GM12878 (cell line): ENCODE measurements around the gene RARA. TPM values are rescaled to one million over a fixed set of nuclear protein-coding genes. Genes with fewer than 3 reads are reported as not detected.

ENCODE experiments used
- ELK1 ChIP-seq: IDR thresholded peaks from 2 replicates; pipeline ENCODE4 v1.6.1; 2012; ENCODE audit warnings: low read depth, low read length, improper control_type of control experiment
- FOS ChIP-seq: IDR thresholded peaks from 3 replicates; pipeline ENCODE4 v1.6.1; 2011; ENCODE audit warnings: borderline replicate concordance; ENCODE audit not compliant: insufficient read length; ENCODE audit errors: extremely low read depth
- HDAC6 ChIP-seq: fragments of 200-600 bp; sonication (generic); IDR thresholded peaks from one replicate; pipeline ENCODE4 v1.8.0; 2017; ENCODE audit warnings: antibody characterized with exemption; ENCODE audit not compliant: unreplicated experiment
- IRF4 ChIP-seq: IDR thresholded peaks from 2 replicates; pipeline ENCODE4 v1.6.1; 2011; ENCODE audit warnings: low read depth, low read length
- PKNOX1 ChIP-seq: fragments of 450-650 bp; IDR thresholded peaks from 2 replicates; pipeline ENCODE4 v1.6.1; 2016; ENCODE audit warnings: mild to moderate bottlenecking
- RBBP5 ChIP-seq: fragments of 200-600 bp; sonication (generic); conservative IDR thresholded peaks from 2 replicates; pipeline ENCODE4 v1.6.1; 2016
- SKIL ChIP-seq: fragments of 450-650 bp; IDR thresholded peaks from 2 replicates; pipeline ENCODE4 v1.6.1; 2017; ENCODE audit warnings: mild to moderate bottlenecking, low read depth, inconsistent platforms; ENCODE audit not compliant: poor library complexity, severe bottlenecking
- STAT1 ChIP-seq: fragments of 450-650 bp; conservative IDR thresholded peaks from 2 replicates; pipeline ENCODE4 v1.6.1; 2014; ENCODE audit warnings: antibody characterized with exemption, mild to moderate bottlenecking
- SUZ12 ChIP-seq: fragments of 200-600 bp; sonication (generic); IDR thresholded peaks from one replicate; pipeline ENCODE4 v1.6.1; 2018; ENCODE audit warnings: antibody characterized with exemption, mild to moderate bottlenecking; ENCODE audit not compliant: unreplicated experiment
- ZBED1 ChIP-seq: IDR thresholded peaks from 2 replicates; pipeline ENCODE4 v1.6.1; 2016; ENCODE audit warnings: borderline replicate concordance
- ZSCAN29 ChIP-seq: fragments of 450-650 bp; IDR thresholded peaks from 2 replicates; pipeline ENCODE4 v1.6.1; 2017; ENCODE audit warnings: mild to moderate bottlenecking, moderate library complexity
- polyA plus RNA-seq, 11 experiments: library from polyadenylated mRNA; depleted of rRNA in 4 of 11; unstranded in 6 of 11; stranded (reverse) in 5 of 11; fragments of >200 nt; fragmentation: Nextera tagmentation in 4 of 11; fragmentation: Illumina TruSeq in 1 of 11; extraction: Ambion mirVana in 4 of 11; extraction: Trizol in 1 of 11; gene quantifications; 1 replicate in 1 of 11; 2 replicates in 10 of 11; pipeline versions ENCODE4 v1.2.1 to v1.2.3, GENCODE V29; 2011 to 2016; ENCODE audit warnings: inconsistent platforms in 2 of 11, missing spikeins in 2 of 11, low read depth in 1 of 11
- total RNA-seq, 4 experiments: library from RNA; depleted of rRNA in 3 of 4; stranded (reverse); fragments of >200 nt in 3 of 4; fragmentation: Illumina TruSeq in 1 of 4; extraction: Trizol in 1 of 4; gene quantifications; 2 replicates each; pipeline versions ENCODE4 v1.2.1 to v1.2.3, GENCODE V29; 2013 to 2021
- TF ChIP-seq, protein P1 (sequence below): IDR thresholded peaks from 2 replicates; pipeline ENCODE4 v1.6.1; 2012; ENCODE audit warnings: improper control_type of control experiment, low read depth, low read length; ENCODE audit not compliant: insufficient replicate concordance

The RARA gene
- total and polyA plus RNA-seq, 10 of the 15 experiments (the other 5 are each of a cell fraction or from before 2014, with no cell fraction given) = 0.13 to 33.6 (median 13.6) TPM

GRCh38 chr17:40323391-40324381, 14.7 kb downstream of the RARA start (continued):
- TF ChIP-seq ELK1 (no peak), SUZ12 (no peak), PKNOX1 (no peak), IRF4 (peak; percentile 47; the same call in 1 of the 2 replicates), ZSCAN29 (no peak), FOS (no peak), RBBP5 (no peak), HDAC6 (no peak), STAT1 (no peak), SKIL (no peak), ZBED1 (no peak)
- TF ChIP-seq, protein P1, sequence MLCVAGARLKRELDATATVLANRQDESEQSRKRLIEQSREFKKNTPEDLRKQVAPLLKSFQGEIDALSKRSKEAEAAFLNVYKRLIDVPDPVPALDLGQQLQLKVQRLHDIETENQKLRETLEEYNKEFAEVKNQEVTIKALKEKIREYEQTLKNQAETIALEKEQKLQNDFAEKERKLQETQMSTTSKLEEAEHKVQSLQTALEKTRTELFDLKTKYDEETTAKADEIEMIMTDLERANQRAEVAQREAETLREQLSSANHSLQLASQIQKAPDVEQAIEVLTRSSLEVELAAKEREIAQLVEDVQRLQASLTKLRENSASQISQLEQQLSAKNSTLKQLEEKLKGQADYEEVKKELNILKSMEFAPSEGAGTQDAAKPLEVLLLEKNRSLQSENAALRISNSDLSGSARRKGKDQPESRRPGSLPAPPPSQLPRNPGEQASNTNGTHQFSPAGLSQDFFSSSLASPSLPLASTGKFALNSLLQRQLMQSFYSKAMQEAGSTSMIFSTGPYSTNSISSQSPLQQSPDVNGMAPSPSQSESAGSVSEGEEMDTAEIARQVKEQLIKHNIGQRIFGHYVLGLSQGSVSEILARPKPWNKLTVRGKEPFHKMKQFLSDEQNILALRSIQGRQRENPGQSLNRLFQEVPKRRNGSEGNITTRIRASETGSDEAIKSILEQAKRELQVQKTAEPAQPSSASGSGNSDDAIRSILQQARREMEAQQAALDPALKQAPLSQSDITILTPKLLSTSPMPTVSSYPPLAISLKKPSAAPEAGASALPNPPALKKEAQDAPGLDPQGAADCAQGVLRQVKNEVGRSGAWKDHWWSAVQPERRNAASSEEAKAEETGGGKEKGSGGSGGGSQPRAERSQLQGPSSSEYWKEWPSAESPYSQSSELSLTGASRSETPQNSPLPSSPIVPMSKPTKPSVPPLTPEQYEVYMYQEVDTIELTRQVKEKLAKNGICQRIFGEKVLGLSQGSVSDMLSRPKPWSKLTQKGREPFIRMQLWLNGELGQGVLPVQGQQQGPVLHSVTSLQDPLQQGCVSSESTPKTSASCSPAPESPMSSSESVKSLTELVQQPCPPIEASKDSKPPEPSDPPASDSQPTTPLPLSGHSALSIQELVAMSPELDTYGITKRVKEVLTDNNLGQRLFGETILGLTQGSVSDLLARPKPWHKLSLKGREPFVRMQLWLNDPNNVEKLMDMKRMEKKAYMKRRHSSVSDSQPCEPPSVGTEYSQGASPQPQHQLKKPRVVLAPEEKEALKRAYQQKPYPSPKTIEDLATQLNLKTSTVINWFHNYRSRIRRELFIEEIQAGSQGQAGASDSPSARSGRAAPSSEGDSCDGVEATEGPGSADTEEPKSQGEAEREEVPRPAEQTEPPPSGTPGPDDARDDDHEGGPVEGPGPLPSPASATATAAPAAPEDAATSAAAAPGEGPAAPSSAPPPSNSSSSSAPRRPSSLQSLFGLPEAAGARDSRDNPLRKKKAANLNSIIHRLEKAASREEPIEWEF = no peak
- TF ChIP-seq, all 136 proteins: peak for 29
